ENCODE results near the gene OSBPL3. TPM values are rescaled to one million over a fixed set of nuclear protein-coding genes. Genes with fewer than 3 reads are reported as not detected.

OSBPL3 gene
- total RNA-seq, 1 experiment from 2014 or later = 16.0 TPM

GRCh38 chr7:24987331-24987842 is 7.4 kb upstream of the OSBPL3 start:
- H3K9me3 Mint-ChIP-seq = peaks cover 22% of the 10 kb centered on the region
- H3K4me1 Mint-ChIP-seq = peaks cover 10% of the 10 kb centered on the region
- H3K27me3 Mint-ChIP-seq (ENCODE audit: low read depth) = peaks cover 11% of the 10 kb centered on the region
- H3K27ac Mint-ChIP-seq = no peak overlapping the region
- no peak overlapping the region for H3K4me3 Mint-ChIP-seq
- H3K36me3 Mint-ChIP-seq = peaks cover 10% of the 10 kb centered on the region
- CTCF ChIA-PET = no interaction called here
- DNase-seq (ENCODE audit: low spot score) (no peak), ATAC-seq (no peak)
- TF ChIP-seq ZSCAN18 (CRISPR knock-in tag; IDR thresholded peaks at IDR 0.05) (no peak), AFF4 (CRISPR knock-in tag; IDR thresholded peaks at IDR 0.05; ENCODE audit: borderline replicate concordance) (no peak), ZNF532 (CRISPR knock-in tag; IDR thresholded peaks at IDR 0.05; ENCODE audit: borderline replicate concordance) (no peak), HMGXB4 (CRISPR knock-in tag; IDR thresholded peaks at IDR 0.05) (no peak)
- POLR2A ChIA-PET = no interaction called here

GRCh38 chr7:24982917-24983316 is 2.9 kb upstream of the OSBPL3 start:
- POLR2A ChIA-PET = no interaction called here
- CTCF ChIA-PET = interaction anchor here (0.6 to 5.7 kb wide), 11 partner anchors 9 to 1176 kb away, joined by 3 to 41 read pairs (median 4); no protein-coding TSS in a partner anchor

More at GRCh38 chr7:24982917-24983316, 2.9 kb upstream of the OSBPL3 start:
- ATAC-seq (no peak), DNase-seq (ENCODE audit: low spot score) (no peak)
- H3K27ac Mint-ChIP-seq = no peak overlapping the region
- H3K27me3 Mint-ChIP-seq (ENCODE audit: low read depth) = peaks cover 43% of the 10 kb centered on the region
- H3K4me1 Mint-ChIP-seq = peaks cover 39% of the 10 kb centered on the region
- TF ChIP-seq ZMAT4 (CRISPR knock-in tag; IDR thresholded peaks at IDR 0.05) (no peak), MXD4 (CRISPR knock-in tag; IDR thresholded peaks at IDR 0.05; ENCODE audit: borderline replicate concordance) (no peak), FOXJ3 (CRISPR knock-in tag; IDR thresholded peaks at IDR 0.05; ENCODE audit: borderline replicate concordance) (no peak), SOX15 (CRISPR knock-in tag; IDR thresholded peaks at IDR 0.05) (no peak)
- peaks cover 22% of the 10 kb centered on the region for H3K9me3 Mint-ChIP-seq
- H3K36me3 Mint-ChIP-seq = peaks cover 10% of the 10 kb centered on the region
- peak overlapping the region; percentile 86; the same call in 1 of the 2 replicates for H3K4me3 Mint-ChIP-seq
